DOHH2 (cell line): ENCODE measurements around the gene LIMS2.

Experiments used
- CTCF ChIP-seq: fragments of 200-600 bp; sonication (generic); IDR thresholded peaks from one replicate; pipeline ENCODE4 v1.5.1; 2014; ENCODE audit warnings: antibody characterized with exemption, mild to moderate bottlenecking, low read depth, low read length; ENCODE audit not compliant: poor library complexity, severe bottlenecking
- EZH2phosphoT487 ChIP-seq: fragments of 200-600 bp; sonication (generic); IDR thresholded peaks from 2 replicates; pipeline ENCODE4 v1.6.1; 2017; ENCODE audit warnings: borderline replicate concordance, mild to moderate bottlenecking, antibody characterized with exemption, low read length, moderate library complexity, mixed read lengths

DNA sequence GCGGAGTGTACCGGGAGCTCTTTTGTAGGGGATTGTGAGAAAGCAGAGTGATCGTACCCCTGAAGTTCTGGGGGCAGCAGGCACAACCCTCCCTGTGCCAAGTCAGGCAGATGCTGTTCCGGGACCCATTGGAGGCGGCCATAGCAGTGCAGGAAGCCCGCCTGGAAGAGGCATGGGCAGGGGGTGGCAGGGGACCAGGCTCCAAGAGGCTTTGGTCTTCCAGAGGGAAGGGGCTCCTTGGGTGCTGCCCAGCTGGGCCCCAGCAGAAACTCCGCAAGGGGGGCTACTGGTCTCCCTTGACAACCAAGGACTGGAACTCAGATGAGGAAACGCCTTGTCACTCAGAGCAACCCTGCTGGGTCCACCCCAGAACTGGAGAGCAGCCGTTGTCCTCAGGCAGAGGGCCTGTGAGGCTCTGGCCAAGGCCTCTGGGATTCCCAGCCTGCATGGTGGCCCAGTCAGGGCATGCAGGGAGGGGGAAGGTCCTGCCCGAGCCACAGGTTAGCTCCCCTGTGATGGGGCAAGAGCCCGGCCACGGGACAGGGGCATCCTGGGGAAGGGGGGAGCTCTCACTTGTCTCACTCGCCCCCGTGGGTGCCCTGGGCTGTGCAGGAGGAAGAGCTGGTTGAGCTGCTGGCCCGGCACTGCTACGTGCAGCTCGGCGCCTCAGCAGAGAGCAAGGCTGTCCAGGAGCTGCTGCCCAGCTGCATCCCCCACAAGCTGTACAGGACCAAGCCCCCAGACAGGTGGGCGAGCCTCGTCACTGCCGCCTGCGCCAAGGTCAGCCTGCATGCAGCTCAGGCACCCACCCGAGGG, 50.4 kb downstream of the LIMS2 start:
- no peak for TF ChIP-seq CTCF
- TF ChIP-seq EZH2phosphoT487 = no peak
